Karpas-422 (cell line): ENCODE data around the gene PLXDC2. TPM values are rescaled to one million over a fixed set of nuclear protein-coding genes. Genes with fewer than 3 reads are reported as not detected.

Experiments
- DNase-seq: peaks from one replicate; pipeline ENCODE4 v3.0.0-alpha.2; 2015
- H2AFZ ChIP-seq: fragments of 200-600 bp; sonication (generic); 2 replicates; pipeline ENCODE4 v1.6.1; 2014; ENCODE audit warnings: antibody characterized with exemption, low read length, mixed read lengths
- H3K27ac ChIP-seq: fragments of 200-600 bp; sonication (generic); 2 replicates; pipeline ENCODE4 v1.5.1; 2014; ENCODE audit warnings: mild to moderate bottlenecking, low read length, moderate library complexity
- H3K27me3 ChIP-seq: fragments of 200-600 bp; sonication (generic); 2 replicates; pipeline ENCODE4 v1.6.1; 2014; ENCODE audit warnings: low read length, mixed read lengths
- H3K36me3 ChIP-seq: fragments of 200-600 bp; sonication (generic); 2 replicates; pipeline ENCODE4 v1.6.1; 2014; ENCODE audit warnings: low read length, mixed read lengths; ENCODE audit not compliant: insufficient read depth
- H3K4me1 ChIP-seq: fragments of 200-600 bp; sonication (generic); 2 replicates; pipeline ENCODE4 v1.6.1; 2014; ENCODE audit warnings: mild to moderate bottlenecking, low read length, mixed read lengths
- H3K4me2 ChIP-seq: fragments of 200-600 bp; sonication (generic); 2 replicates; pipeline ENCODE4 v1.6.1; 2014; ENCODE audit warnings: low read length, low read depth, mild to moderate bottlenecking; ENCODE audit not compliant: poor library complexity, severe bottlenecking
- H3K4me3 ChIP-seq: fragments of 200-600 bp; sonication (generic); 2 replicates; pipeline ENCODE4 v1.5.1; 2014; ENCODE audit warnings: mild to moderate bottlenecking, antibody characterized with exemption, low read length, mixed read lengths
- H3K79me2 ChIP-seq: fragments of 200-600 bp; sonication (generic); 2 replicates; pipeline ENCODE4 v1.6.1; 2014; ENCODE audit warnings: mild to moderate bottlenecking, low read length, mixed read lengths
- H3K9ac ChIP-seq: fragments of 200-600 bp; sonication (generic); 2 replicates; pipeline ENCODE4 v1.6.0; 2014; ENCODE audit warnings: low read length
- H3K9me2 ChIP-seq: fragments of 200-600 bp; sonication (generic), shearing (Covaris generic); replicated peaks from 2 replicates; pipeline ENCODE4 v1.6.0; 2014; ENCODE audit warnings: mild to moderate bottlenecking, low read length, moderate library complexity; ENCODE audit not compliant: insufficient read depth
- H3K9me3 ChIP-seq: fragments of 300-700, 200-600 bp; sonication (generic); 2 replicates; pipeline ENCODE4 v1.6.1; 2014; ENCODE audit warnings: low read length, mixed read lengths
- H4K20me1 ChIP-seq: fragments of 200-600 bp; sonication (generic); 2 replicates; pipeline ENCODE4 v1.6.1; 2014; ENCODE audit warnings: mild to moderate bottlenecking, antibody characterized with exemption, low read length, low read depth; ENCODE audit not compliant: insufficient read depth
- total RNA-seq: library from RNA; depleted of rRNA; stranded (reverse); fragments of >200 nt; shearing (Covaris generic); gene quantifications from 2 replicates; pipeline ENCODE4 v1.2.3, GENCODE V29; 2014; ENCODE audit warnings: low replicate concordance

Gene PLXDC2
- total RNA-seq, 1 experiment from 2014 or later: not detected

- Histone ChIP-seq H3K27ac (no peak overlapping the region), H3K9ac (no peak overlapping the region), H3K9me2 (no peaks in the 10 kb centered on the region), H3K4me1 (no peaks in the 10 kb centered on the region), H3K9me3 (peaks cover 27% of the 10 kb centered on the region), H3K27me3 (no peaks in the 10 kb centered on the region), H2AFZ (no peak overlapping the region), H3K79me2 (no peaks in the 10 kb centered on the region), H3K4me2 (no peak overlapping the region), H3K4me3 (no peak overlapping the region), H4K20me1 (no peaks in the 10 kb centered on the region), H3K36me3 (no peaks in the 10 kb centered on the region)
- DNase-seq: no peak
These were observed 273.6 kb downstream of the PLXDC2 start for GRCh38 chr10:20089879-20090278.

- Histone ChIP-seq H2AFZ (no peak overlapping the region), H3K79me2 (no peaks in the 10 kb centered on the region), H3K4me3 (no peak overlapping the region), H4K20me1 (no peaks in the 10 kb centered on the region), H3K27ac (no peak overlapping the region), H3K9me2 (no peaks in the 10 kb centered on the region), H3K36me3 (no peaks in the 10 kb centered on the region), H3K9ac (no peak overlapping the region), H3K27me3 (no peaks in the 10 kb centered on the region), H3K9me3 (peaks cover 35% of the 10 kb centered on the region), H3K4me2 (no peak overlapping the region), H3K4me1 (no peaks in the 10 kb centered on the region)
- DNase-seq: no peak
These were observed 274.6 kb downstream of the PLXDC2 start for GRCh38 chr10:20090831-20091230.

DNA sequence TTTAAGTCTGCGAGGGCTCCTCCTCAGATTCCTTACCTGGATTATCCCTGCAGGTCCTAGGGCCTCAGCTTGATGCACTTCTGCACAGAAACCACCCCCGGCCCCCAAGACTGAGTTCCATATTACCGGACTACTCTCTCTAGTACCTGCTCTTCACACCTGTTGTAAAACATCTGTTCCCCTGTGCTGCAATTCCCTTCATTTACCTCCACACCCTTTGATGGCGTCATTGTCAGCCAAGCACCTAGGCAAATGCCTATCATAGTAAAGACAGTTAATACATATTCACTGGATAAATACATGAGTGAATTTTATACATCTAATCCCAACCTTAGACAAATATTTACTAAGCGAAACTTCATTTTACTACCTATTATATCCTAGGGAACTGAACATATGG is 275.5 kb downstream of the PLXDC2 start:
- Histone ChIP-seq H3K79me2 (no peaks in the 10 kb centered on the region), H3K36me3 (no peaks in the 10 kb centered on the region), H2AFZ (no peak overlapping the region), H3K9me3 (peaks cover 35% of the 10 kb centered on the region), H3K9ac (no peak overlapping the region), H3K4me2 (no peak overlapping the region), H4K20me1 (no peaks in the 10 kb centered on the region), H3K4me3 (no peak overlapping the region), H3K9me2 (no peaks in the 10 kb centered on the region), H3K4me1 (no peaks in the 10 kb centered on the region), H3K27me3 (no peaks in the 10 kb centered on the region), H3K27ac (no peak overlapping the region)
- DNase-seq: no peak

DNA sequence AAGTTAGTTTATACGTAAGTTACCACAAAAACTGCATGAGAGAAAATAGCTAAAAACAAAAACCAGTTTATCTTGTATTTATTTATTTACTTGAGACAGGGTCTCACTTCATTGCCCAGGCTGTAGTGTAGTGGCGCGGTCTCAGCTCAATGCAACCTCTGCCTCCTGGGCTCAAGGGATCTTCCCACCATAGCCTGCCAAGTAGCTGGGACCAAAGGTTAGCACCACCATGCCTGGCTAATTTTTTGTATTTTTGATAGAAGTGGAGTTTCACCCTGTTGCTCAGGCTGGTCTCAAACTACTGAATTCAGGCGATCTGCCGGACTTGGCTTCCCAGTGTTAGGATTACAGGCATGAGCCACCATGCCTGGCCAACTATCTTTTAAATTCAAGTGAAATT is 277.4 kb downstream of the PLXDC2 start:
- Histone ChIP-seq H3K4me1 (no peaks in the 10 kb centered on the region), H3K4me2 (no peak overlapping the region), H4K20me1 (no peaks in the 10 kb centered on the region), H2AFZ (no peak overlapping the region), H3K79me2 (no peaks in the 10 kb centered on the region), H3K27ac (no peak overlapping the region), H3K9me2 (no peaks in the 10 kb centered on the region), H3K9ac (no peak overlapping the region), H3K36me3 (no peaks in the 10 kb centered on the region), H3K27me3 (no peaks in the 10 kb centered on the region), H3K4me3 (no peak overlapping the region), H3K9me3 (peaks cover 34% of the 10 kb centered on the region)
- DNase-seq: no peak

DNA sequence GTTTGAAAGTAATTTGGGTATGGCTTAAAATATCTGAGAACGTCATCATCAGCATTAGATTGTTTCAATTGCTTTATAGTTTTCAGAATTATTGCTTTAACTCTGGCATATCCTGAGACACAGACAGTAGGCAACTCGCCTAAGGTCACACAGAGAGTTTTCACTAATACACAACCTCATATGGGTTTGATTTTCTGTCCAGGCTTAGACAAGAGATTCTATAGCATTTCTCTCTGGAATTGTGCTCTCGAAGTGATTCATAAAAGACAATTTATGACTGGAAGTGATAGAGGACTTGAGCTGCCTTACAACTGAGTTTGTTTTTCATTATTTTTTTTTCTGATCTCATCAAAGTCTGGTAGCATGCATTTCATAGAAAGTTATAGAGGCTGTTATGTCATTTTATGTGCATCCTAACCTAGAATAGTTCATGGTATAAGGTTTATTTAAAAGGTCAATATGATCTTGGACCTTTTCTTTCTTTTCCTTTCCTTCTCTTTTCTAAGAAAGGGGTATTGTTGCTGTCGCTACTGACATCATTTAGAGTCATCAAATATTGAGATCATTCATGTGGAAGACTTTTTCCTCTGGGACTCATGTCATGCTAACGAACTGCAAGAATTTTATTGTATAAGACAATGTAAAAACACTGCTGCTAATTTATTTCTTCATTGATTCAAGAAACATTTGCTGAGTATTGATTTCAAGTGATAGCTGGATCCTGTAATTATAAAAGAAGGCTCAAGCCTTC is 278.2 kb downstream of the PLXDC2 start:
- Histone ChIP-seq H2AFZ (no peak overlapping the region), H3K36me3 (no peaks in the 10 kb centered on the region), H3K27me3 (no peaks in the 10 kb centered on the region), H4K20me1 (no peaks in the 10 kb centered on the region), H3K27ac (no peak overlapping the region), H3K9me2 (no peaks in the 10 kb centered on the region), H3K4me1 (no peaks in the 10 kb centered on the region), H3K9ac (no peak overlapping the region), H3K4me2 (no peak overlapping the region), H3K9me3 (peaks cover 34% of the 10 kb centered on the region), H3K4me3 (no peak overlapping the region), H3K79me2 (no peaks in the 10 kb centered on the region)
- no peak for DNase-seq

GRCh38 chr10:20100171-20100570 is 283.9 kb downstream of the PLXDC2 start:
- no peaks in the 10 kb centered on the region for H3K79me2 ChIP-seq

GRCh38 chr10:20105236-20105635 is 289.0 kb downstream of the PLXDC2 start:
- H3K36me3 ChIP-seq: no peaks in the 10 kb centered on the region
- no peak overlapping the region for H3K9ac ChIP-seq
- H3K79me2 ChIP-seq: no peaks in the 10 kb centered on the region
- H3K9me3 ChIP-seq: peaks cover 6% of the 10 kb centered on the region; the same call in 1 of the 2 replicates
- no peaks in the 10 kb centered on the region; the same call in 1 of the 2 replicates for H3K9me2 ChIP-seq
- H3K4me1 ChIP-seq: no peaks in the 10 kb centered on the region
- no peak overlapping the region for H3K4me2 ChIP-seq
- H2AFZ ChIP-seq: no peak overlapping the region
- H4K20me1 ChIP-seq: no peaks in the 10 kb centered on the region
- no peaks in the 10 kb centered on the region for H3K27me3 ChIP-seq
- DNase-seq: no peak
- H3K4me3 ChIP-seq: no peak overlapping the region
- no peak overlapping the region for H3K27ac ChIP-seq

More at GRCh38 chr10:20100171-20100570, 283.9 kb downstream of the PLXDC2 start:
- H2AFZ ChIP-seq: no peak overlapping the region
- H3K9me2 ChIP-seq: no peaks in the 10 kb centered on the region; the same call in 1 of the 2 replicates
- no peak overlapping the region for H3K4me2 ChIP-seq
- H3K27ac ChIP-seq: no peak overlapping the region
- H4K20me1 ChIP-seq: no peaks in the 10 kb centered on the region
- H3K4me3 ChIP-seq: no peak overlapping the region
- no peaks in the 10 kb centered on the region for H3K36me3 ChIP-seq
- no peaks in the 10 kb centered on the region for H3K27me3 ChIP-seq
- no peak overlapping the region for H3K9ac ChIP-seq
- no peak for DNase-seq
- H3K4me1 ChIP-seq: no peaks in the 10 kb centered on the region
- peaks cover 19% of the 10 kb centered on the region for H3K9me3 ChIP-seq

DNA sequence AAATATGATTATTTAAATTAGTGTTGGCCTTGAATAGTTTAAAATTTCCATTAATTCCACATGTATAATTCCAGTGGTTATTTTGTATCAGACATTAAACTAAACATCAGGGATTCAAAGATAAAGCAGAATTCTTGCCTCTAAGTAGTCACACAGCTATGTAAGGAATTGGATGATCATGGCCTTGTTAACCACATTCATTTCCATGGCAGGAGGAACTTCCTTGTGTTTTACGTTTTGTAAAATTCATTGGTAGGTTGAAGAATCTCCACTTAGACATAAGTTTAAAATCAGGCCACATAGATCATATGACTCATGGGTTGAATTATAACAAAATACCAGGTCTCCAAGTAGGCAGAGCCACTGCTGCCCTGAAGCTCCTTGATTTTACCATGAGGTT is 289.7 kb downstream of the PLXDC2 start:
- no peaks in the 10 kb centered on the region for H3K27me3 ChIP-seq
- no peaks in the 10 kb centered on the region for H3K36me3 ChIP-seq
- H3K79me2 ChIP-seq: no peaks in the 10 kb centered on the region
- peaks cover 6% of the 10 kb centered on the region; the same call in 1 of the 2 replicates for H3K9me3 ChIP-seq
- H2AFZ ChIP-seq: no peak overlapping the region
- no peak overlapping the region for H3K4me3 ChIP-seq
- H3K9ac ChIP-seq: no peak overlapping the region
- no peaks in the 10 kb centered on the region; the same call in 1 of the 2 replicates for H3K9me2 ChIP-seq
- no peak for DNase-seq
- H3K27ac ChIP-seq: no peak overlapping the region
- no peaks in the 10 kb centered on the region for H3K4me1 ChIP-seq
- no peak overlapping the region for H3K4me2 ChIP-seq
- no peaks in the 10 kb centered on the region for H4K20me1 ChIP-seq
